Measurements from ENCODE around the gene RNF181.

DNA sequence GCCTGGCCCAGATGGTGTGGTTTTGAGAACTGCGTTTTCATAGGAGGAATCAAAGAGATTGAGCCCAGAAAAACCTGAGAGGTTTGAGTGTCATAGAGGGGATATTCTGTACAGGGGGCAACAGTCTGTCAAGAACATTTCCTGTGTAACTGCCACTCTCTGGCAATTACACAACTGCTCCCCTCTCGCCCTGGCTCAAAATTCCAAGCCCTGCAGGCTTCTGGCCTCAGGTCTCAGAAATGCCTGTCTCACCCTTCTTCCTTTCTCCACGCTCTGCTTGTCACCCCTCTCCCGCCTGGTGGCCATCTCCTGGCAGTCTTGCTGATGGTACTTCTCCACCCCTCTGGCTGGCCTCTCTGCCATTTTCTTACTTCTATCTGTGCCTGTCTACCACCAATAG is 7.3 kb upstream of the RNF181 start:
- TF ChIP-seq POLR2AphosphoS5 (IDR thresholded peaks at IDR 0.05; ENCODE audit: low read depth, low read length) = no peak
- no peak for TF ChIP-seq TAF1 (IDR thresholded peaks at IDR 0.05; ENCODE audit: low read depth, low read length)
- TF ChIP-seq POLR2A (IDR thresholded peaks at IDR 0.05; ENCODE audit: low read depth, low read length) = no peak
- TF ChIP-seq POU2F2 (IDR thresholded peaks at IDR 0.05; ENCODE audit: low read depth, low read length) = no peak
- no peak for TF ChIP-seq SPI1 (IDR thresholded peaks at IDR 0.05; ENCODE audit: low read depth, low read length)
- no peak for TF ChIP-seq PAX5 (IDR thresholded peaks at IDR 0.05; ENCODE audit: insufficient read depth, low read length, severe bottlenecking)

Data from GM12891 (cell line).